DOHH2 (cell line): Measurements from ENCODE around the gene DUSP16.

ENCODE experiments used
- EZH2phosphoT487 ChIP-seq: fragments of 200-600 bp; sonication (generic); IDR thresholded peaks from 2 replicates; pipeline ENCODE4 v1.6.1; 2017; ENCODE audit warnings: borderline replicate concordance, mild to moderate bottlenecking, antibody characterized with exemption, low read length, moderate library complexity, mixed read lengths
- TF ChIP-seq, protein P1 (sequence below): fragments of 200-600 bp; sonication (generic); IDR thresholded peaks from one replicate; pipeline ENCODE4 v1.5.1; 2014; ENCODE audit warnings: antibody characterized with exemption, mild to moderate bottlenecking, low read depth, low read length; ENCODE audit not compliant: poor library complexity, severe bottlenecking

- TF ChIP-seq, protein P1, sequence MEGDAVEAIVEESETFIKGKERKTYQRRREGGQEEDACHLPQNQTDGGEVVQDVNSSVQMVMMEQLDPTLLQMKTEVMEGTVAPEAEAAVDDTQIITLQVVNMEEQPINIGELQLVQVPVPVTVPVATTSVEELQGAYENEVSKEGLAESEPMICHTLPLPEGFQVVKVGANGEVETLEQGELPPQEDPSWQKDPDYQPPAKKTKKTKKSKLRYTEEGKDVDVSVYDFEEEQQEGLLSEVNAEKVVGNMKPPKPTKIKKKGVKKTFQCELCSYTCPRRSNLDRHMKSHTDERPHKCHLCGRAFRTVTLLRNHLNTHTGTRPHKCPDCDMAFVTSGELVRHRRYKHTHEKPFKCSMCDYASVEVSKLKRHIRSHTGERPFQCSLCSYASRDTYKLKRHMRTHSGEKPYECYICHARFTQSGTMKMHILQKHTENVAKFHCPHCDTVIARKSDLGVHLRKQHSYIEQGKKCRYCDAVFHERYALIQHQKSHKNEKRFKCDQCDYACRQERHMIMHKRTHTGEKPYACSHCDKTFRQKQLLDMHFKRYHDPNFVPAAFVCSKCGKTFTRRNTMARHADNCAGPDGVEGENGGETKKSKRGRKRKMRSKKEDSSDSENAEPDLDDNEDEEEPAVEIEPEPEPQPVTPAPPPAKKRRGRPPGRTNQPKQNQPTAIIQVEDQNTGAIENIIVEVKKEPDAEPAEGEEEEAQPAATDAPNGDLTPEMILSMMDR, result no peak
- no peak for TF ChIP-seq EZH2phosphoT487
These were observed 11.5 kb downstream of the DUSP16 start for GRCh38 chr12:12551115-12551514.
